ENCODE data around the gene CNOT4.

DNA sequence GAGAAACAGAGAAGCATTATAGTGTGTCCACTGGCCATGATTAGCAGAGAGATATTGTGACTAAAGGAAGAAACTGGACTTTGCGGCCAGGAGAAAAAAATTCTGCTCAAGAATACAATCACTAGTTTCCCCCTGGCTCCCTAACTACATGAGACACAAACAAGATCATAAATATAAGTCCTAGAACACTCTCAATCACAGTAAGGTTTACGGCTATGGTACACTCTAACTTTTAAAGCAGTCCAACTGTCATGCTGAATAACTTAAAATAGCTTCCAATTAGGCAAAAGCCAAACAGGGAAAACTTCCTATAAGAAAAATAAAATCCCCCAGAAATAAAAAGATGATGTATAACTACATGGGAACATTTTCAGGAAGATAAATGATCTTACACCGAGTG, 144.2 kb downstream of the CNOT4 start:
- TF ChIP-seq, protein P1, sequence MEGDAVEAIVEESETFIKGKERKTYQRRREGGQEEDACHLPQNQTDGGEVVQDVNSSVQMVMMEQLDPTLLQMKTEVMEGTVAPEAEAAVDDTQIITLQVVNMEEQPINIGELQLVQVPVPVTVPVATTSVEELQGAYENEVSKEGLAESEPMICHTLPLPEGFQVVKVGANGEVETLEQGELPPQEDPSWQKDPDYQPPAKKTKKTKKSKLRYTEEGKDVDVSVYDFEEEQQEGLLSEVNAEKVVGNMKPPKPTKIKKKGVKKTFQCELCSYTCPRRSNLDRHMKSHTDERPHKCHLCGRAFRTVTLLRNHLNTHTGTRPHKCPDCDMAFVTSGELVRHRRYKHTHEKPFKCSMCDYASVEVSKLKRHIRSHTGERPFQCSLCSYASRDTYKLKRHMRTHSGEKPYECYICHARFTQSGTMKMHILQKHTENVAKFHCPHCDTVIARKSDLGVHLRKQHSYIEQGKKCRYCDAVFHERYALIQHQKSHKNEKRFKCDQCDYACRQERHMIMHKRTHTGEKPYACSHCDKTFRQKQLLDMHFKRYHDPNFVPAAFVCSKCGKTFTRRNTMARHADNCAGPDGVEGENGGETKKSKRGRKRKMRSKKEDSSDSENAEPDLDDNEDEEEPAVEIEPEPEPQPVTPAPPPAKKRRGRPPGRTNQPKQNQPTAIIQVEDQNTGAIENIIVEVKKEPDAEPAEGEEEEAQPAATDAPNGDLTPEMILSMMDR (IDR thresholded peaks at IDR 0.05) = no peak
- TF ChIP-seq POLR2A (IDR thresholded peaks at IDR 0.05) (no peak), POLR2AphosphoS5 (IDR thresholded peaks at IDR 0.05) (no peak)

Data from prostate gland (tissue), 2 donors.